Transverse colon (tissue), 4 donors: ENCODE results near the gene PARD6B. TPM values are rescaled to one million over a fixed set of nuclear protein-coding genes. Genes with fewer than 3 reads are reported as not detected.
A peak's percentile ranks its signal among the peaks of the same experiment; 100 is the strongest.

Source experiments
- DNase-seq: peaks from one replicate; pipeline ENCODE4 v3.0.0-alpha.2; 2019
- H3K27ac ChIP-seq, 4 donors: fragments of 200-600 bp; sonication (generic); 2 replicates each; pipeline ENCODE4 v1.5.1; 2016 to 2018; ENCODE audit warnings: inconsistent platforms in 4 of 4
- H3K27me3 ChIP-seq: fragments of 200-600 bp; sonication (generic); 2 replicates; pipeline ENCODE4 v1.5.1; 2017; ENCODE audit warnings: inconsistent platforms
- H3K36me3 ChIP-seq, 4 donors: fragments of 200-600 bp; sonication (generic); 2 replicates each; pipeline ENCODE4 v1.5.1; 2017 to 2019; ENCODE audit warnings: inconsistent platforms in 4 of 4
- H3K4me1 ChIP-seq, 4 donors: fragments of 200-600 bp; sonication (generic); 2 replicates each; pipeline ENCODE4 v1.5.1; 2017 to 2020; ENCODE audit warnings: inconsistent platforms in 4 of 4
- H3K4me3 ChIP-seq, 4 donors: fragments of 200-600 bp; sonication (generic); 1 replicate in 1 of 4; 2 replicates in 3 of 4; pipeline versions ENCODE4 v1.5.1 to v1.6.1; 2017 to 2019; ENCODE audit warnings: inconsistent platforms in 4 of 4
- H3K9me3 ChIP-seq, 2 donors: fragments of 200-600 bp; sonication (generic); 2 replicates each; pipeline ENCODE4 v1.5.1; 2017 to 2019; ENCODE audit warnings: inconsistent platforms in 2 of 2
- CTCF ChIP-seq, 5 experiments: fragments of 200-600 bp in 3 of 5; fragments of 450-650 bp in 2 of 5; sonication (generic) in 3 of 5; IDR thresholded peaks; 1 replicate in 2 of 5; 2 replicates in 3 of 5; pipeline ENCODE4 v1.5.1; 2016 to 2017; ENCODE audit warnings: antibody characterized with exemption in 5 of 5, inconsistent platforms in 3 of 5, mild to moderate bottlenecking in 2 of 5, moderate library complexity in 1 of 5
- EP300 ChIP-seq: sonication (generic); formaldehyde crosslinking; IDR thresholded peaks from one replicate; pipeline ENCODE4 v1.6.1; 2017; ENCODE audit warnings: antibody characterized with exemption, low read depth
- POLR2A ChIP-seq: fragments of 450-650 bp; IDR thresholded peaks from one replicate; pipeline ENCODE4 v1.6.1; 2016; ENCODE audit warnings: antibody characterized with exemption, mild to moderate bottlenecking, moderate library complexity
- POLR2AphosphoS5 ChIP-seq, 3 donors: sonication (generic); formaldehyde crosslinking; IDR thresholded peaks; one replicate each; pipeline ENCODE4 v1.6.1; 2016; ENCODE audit warnings: antibody characterized with exemption in 3 of 3
- WGBS, 2 donors: methylation state at CpG; one replicate each; pipeline ENCODE4 v1.1.5; 2018; ENCODE audit warnings: low coverage in 1 of 2; 5-methylcytosine and 5-hydroxymethylcytosine counted together
- in situ Hi-C, 4 donors: fragments of 200-750 bp; cut with MboI; loops; one replicate each; pipeline versions ENCODE4 v1.15.0 to v1.15.1; 2017; ENCODE audit warnings: low sequenced_read_pairs in 3 of 4, low pct_ligation_motif_present in 1 of 4, low pct_unique_long_range_greater_than_20kb in 1 of 4
- intact Hi-C: fragments of 100-400 bp; cut with DNase I; formaldehyde crosslinking; loops from one replicate; pipeline ENCODE4 v1.15.1; 2023; ENCODE audit warnings: low total_unique reads
- total RNA-seq, 4 donors: library from RNA; depleted of rRNA; stranded (reverse); fragments of >200 nt; gene quantifications; one replicate each; pipeline ENCODE4 v1.1.0, GENCODE V29; 2016

Gene PARD6B
- total RNA-seq, 4 donors from 2014 or later: 1.2 to 34.8 (median 17.2) TPM

DNA sequence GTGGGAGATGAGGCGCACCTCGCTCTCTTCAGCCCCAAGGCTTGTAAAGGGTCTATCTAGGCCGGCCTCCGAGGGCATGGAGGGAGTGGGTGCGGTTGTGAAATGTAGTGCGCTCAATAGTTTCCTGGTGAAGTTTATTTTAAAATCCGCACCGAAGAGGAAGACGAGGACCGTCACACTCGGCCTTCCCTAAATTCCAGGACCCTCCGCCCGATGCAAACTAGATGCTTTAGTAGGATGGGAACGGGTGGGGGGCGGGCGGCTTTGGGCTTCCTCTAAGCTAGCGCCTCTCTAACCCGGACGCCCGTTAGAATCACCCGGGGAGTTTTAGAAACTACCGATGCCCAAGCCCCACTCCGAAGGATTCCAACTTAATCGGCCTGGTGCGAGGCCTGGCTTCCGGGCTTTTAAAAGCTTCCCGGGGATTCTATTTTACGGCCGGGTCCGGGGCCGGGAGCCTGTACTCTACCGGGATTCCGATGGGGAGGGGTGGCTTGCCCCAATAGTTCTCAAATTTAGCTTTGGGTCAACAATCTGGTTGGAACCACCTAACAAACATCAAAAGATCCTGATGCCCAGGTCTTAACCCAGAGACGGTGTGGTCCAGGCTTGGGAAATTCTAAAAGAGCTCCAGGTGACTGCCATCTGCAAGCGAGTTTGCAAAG is 62.9 kb downstream of the PARD6B start:
- TF ChIP-seq CTCF (IDR thresholded peaks at IDR 0.05): peak in 2 of 5 experiments; percentile 43 to 54
- no peak for TF ChIP-seq EP300
- Histone ChIP-seq H3K27ac (peak overlapping the region in 3 of 4 donors; percentile 34 to 54 (median 38)), H3K36me3 (no peaks in the 10 kb centered on the region), H3K27me3 (no peaks in the 10 kb centered on the region), H3K4me1 (peaks cover 16 to 37% (median 27%) of the 10 kb centered on the region in 4 donors), H3K9me3 (no peaks in the 10 kb centered on the region), H3K4me3 (peak overlapping the region in 3 of 4 donors; percentile 69 to 70 (median 70))
- in situ Hi-C loops: loop anchor here in 3 of 4 donors (5.0 to 10.0 kb wide), 2 partner anchors 138 to 140 kb away; partner anchors contain the start of gene ADNP (in 3 of the 3)
- intact Hi-C loops: loop anchor here (2.0 kb wide), 1 partner anchor 136 kb away; the partner anchor contains the start of gene ADNP
- 8 to 17% methylated on average over 4 to 34 of the region's 35 CpGs for WGBS, 2 donors
- DNase-seq: no peak

GRCh38 chr20:50794846-50795634 is 63.7 kb downstream of the PARD6B start, which contains the start of gene BCAS4:
BCAS4 (plus strand) TSS chr20:50795061; CDS start chr20:50795084, 23 bp downstream.
- 1% methylated on average over 66 of the region's 92 CpGs; no CpG with 5 or more reads in 1 of the 2 donors for WGBS, 2 donors

GRCh38 chr20:50797142-50797541 is 65.8 kb downstream of the PARD6B start:
- Histone ChIP-seq H3K4me3 (no peak overlapping the region), H3K9me3 (no peaks in the 10 kb centered on the region), H3K4me1 (peaks cover 4 to 27% (median 10%) of the 10 kb centered on the region in 4 donors), H3K36me3 (no peaks in the 10 kb centered on the region), H3K27me3 (no peaks in the 10 kb centered on the region), H3K27ac (no peak overlapping the region)
- no peak for DNase-seq
- intact Hi-C loops (no loop called here), in situ Hi-C loops (loop anchor here in 2 of 4 donors (10.0 kb wide), 1 partner anchor 138 kb away; the partner anchor contains the start of gene ADNP (in 2 of the 2))
- 90 to 92% methylated on average over 4 of the region's 4 CpGs for WGBS, 2 donors
- TF ChIP-seq POLR2AphosphoS5 (IDR thresholded peaks at IDR 0.05) (no peak), EP300 (no peak), CTCF (IDR thresholded peaks at IDR 0.05) (no peak), POLR2A (no peak)

More at GRCh38 chr20:50794846-50795634, 63.7 kb downstream of the PARD6B start, which contains the start of gene BCAS4:
- Histone ChIP-seq H3K9me3 (no peaks in the 10 kb centered on the region), H3K4me3 (peak within 1 kb of the TSS; percentile 69 to 72 (median 70)), H3K27ac (peak within 1 kb of the TSS; percentile 53 to 81 (median 74)), H3K36me3 (no peaks in the 10 kb centered on the region), H3K27me3 (no peaks in the 10 kb centered on the region), H3K4me1 (peaks cover 16 to 37% (median 23%) of the 10 kb centered on the region in 4 donors)
- intact Hi-C loops: loop anchor here (2.0 kb wide), 1 partner anchor 136 kb away; the partner anchor contains the start of gene ADNP
- peak in 3 of 5 experiments; percentile 75 to 82 (median 76) for TF ChIP-seq CTCF (IDR thresholded peaks at IDR 0.05)
- TF ChIP-seq EP300: no peak
- DNase-seq: peak; percentile 84
- in situ Hi-C loops: loop anchor here in 3 of 4 donors (5.0 to 10.0 kb wide), 2 partner anchors 137 to 140 kb away; partner anchors contain the start of gene ADNP (in 3 of the 3)

- H3K9me3 ChIP-seq: no peaks in the 10 kb centered on the region
- WGBS, 2 donors: 85 to 100% methylated on average over 2 to 7 of the region's 7 CpGs
- intact Hi-C loops: no loop called here
- H3K27me3 ChIP-seq: no peaks in the 10 kb centered on the region
- H3K27ac ChIP-seq: no peak overlapping the region
- DNase-seq: no peak
- H3K4me1 ChIP-seq: peaks cover 4 to 18% (median 8%) of the 10 kb centered on the region in 4 donors
- TF ChIP-seq POLR2AphosphoS5 (IDR thresholded peaks at IDR 0.05) (no peak), POLR2A (no peak), CTCF (IDR thresholded peaks at IDR 0.05) (no peak), EP300 (no peak)
- no peak overlapping the region for H3K4me3 ChIP-seq
- in situ Hi-C loops: loop anchor here in 2 of 4 donors (10.0 kb wide), 1 partner anchor 136 kb away; the partner anchor contains the start of gene ADNP (in 2 of the 2)
- no peaks in the 10 kb centered on the region for H3K36me3 ChIP-seq
These were observed 67.3 kb downstream of the PARD6B start for GRCh38 chr20:50798650-50799049.
